Measurements from ENCODE around the gene PDZD7. TPM values are rescaled to one million over a fixed set of nuclear protein-coding genes. Genes with fewer than 3 reads are reported as not detected.

Gene PDZD7
- total and polyA plus RNA-seq, 4 donors, result 0.09 to 1.3 (median 0.55) TPM

GRCh38 chr10:100981178-100981772 is 49.7 kb downstream of the PDZD7 start:
- peaks cover 3 to 38% (median 35%) of the 10 kb centered on the region in 4 donors for H3K36me3 ChIP-seq (ENCODE audit: control insufficient read depth in 4 of 4, insufficient read depth in 4 of 4, low read length in 4 of 4)
- ATAC-seq (ENCODE audit: insufficient read depth, low FRiP score), result no peak

DNA sequence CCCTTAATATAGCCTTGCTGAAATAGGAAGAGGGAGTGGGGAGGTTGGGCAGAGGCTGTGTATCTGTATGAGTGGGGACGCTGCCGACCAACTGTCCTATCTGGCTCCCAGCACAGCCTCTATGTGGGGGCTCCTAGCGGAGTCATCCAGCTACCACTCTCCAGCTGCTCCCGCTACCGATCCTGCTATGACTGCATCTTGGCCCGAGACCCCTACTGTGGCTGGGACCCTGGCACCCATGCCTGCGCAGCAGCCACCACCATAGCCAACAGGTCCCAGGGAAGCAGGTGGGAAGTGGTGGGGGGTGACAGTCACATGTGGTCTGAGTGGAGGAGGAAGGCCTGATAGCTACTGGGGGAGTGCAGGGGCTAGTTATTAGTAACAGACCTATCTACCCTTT is 50.2 kb downstream of the PDZD7 start:
- no peaks in the 10 kb centered on the region for H3K4me1 ChIP-seq (ENCODE audit: control insufficient read depth in 5 of 5, insufficient read depth in 5 of 5, low read length in 5 of 5)
- no peaks in the 10 kb centered on the region for H3K27me3 ChIP-seq (ENCODE audit: control insufficient read depth in 3 of 3, insufficient read depth in 3 of 3, low read length in 2 of 3)
- H3K36me3 ChIP-seq (ENCODE audit: control insufficient read depth in 4 of 4, insufficient read depth in 4 of 4, low read length in 4 of 4), result peaks cover 3 to 35% (median 31%) of the 10 kb centered on the region in 4 donors
- no peak overlapping the region for H3K4me3 ChIP-seq
- H3K9me3 ChIP-seq (ENCODE audit: control insufficient read depth in 4 of 4, insufficient read depth in 3 of 4, low read length in 3 of 4), result no peaks in the 10 kb centered on the region
- TF ChIP-seq, protein P1, sequence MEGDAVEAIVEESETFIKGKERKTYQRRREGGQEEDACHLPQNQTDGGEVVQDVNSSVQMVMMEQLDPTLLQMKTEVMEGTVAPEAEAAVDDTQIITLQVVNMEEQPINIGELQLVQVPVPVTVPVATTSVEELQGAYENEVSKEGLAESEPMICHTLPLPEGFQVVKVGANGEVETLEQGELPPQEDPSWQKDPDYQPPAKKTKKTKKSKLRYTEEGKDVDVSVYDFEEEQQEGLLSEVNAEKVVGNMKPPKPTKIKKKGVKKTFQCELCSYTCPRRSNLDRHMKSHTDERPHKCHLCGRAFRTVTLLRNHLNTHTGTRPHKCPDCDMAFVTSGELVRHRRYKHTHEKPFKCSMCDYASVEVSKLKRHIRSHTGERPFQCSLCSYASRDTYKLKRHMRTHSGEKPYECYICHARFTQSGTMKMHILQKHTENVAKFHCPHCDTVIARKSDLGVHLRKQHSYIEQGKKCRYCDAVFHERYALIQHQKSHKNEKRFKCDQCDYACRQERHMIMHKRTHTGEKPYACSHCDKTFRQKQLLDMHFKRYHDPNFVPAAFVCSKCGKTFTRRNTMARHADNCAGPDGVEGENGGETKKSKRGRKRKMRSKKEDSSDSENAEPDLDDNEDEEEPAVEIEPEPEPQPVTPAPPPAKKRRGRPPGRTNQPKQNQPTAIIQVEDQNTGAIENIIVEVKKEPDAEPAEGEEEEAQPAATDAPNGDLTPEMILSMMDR (IDR thresholded peaks at IDR 0.05; ENCODE audit: control extremely low read depth, extremely low read depth), result no peak
- WGBS, 2 donors, result 94 to 99% methylated on average over 7 of the region's 7 CpGs
- ATAC-seq (ENCODE audit: insufficient read depth, low FRiP score) (no peak), DNase-seq (no peak)
- H3K27ac ChIP-seq (ENCODE audit: low read depth in 1 of 2, low read length in 1 of 2), result no peak overlapping the region
- no peak overlapping the region for H3K9ac ChIP-seq (ENCODE audit: insufficient read depth in 1 of 2, low read length in 2 of 2)

More at GRCh38 chr10:100981178-100981772, 49.7 kb downstream of the PDZD7 start:
- 88 to 94% methylated on average over 5 of the region's 5 CpGs for WGBS, 2 donors
- no peaks in the 10 kb centered on the region for H3K27me3 ChIP-seq (ENCODE audit: control insufficient read depth in 3 of 3, insufficient read depth in 3 of 3, low read length in 2 of 3)
- TF ChIP-seq, protein P1 (IDR thresholded peaks at IDR 0.05; ENCODE audit: control extremely low read depth, extremely low read depth), result no peak
- peaks cover 0 to 4% (median 0%) of the 10 kb centered on the region in 5 donors for H3K4me1 ChIP-seq (ENCODE audit: control insufficient read depth in 5 of 5, insufficient read depth in 5 of 5, low read length in 5 of 5)
- no peak overlapping the region for H3K27ac ChIP-seq (ENCODE audit: low read depth in 1 of 2, low read length in 1 of 2)
- H3K4me3 ChIP-seq, result no peak overlapping the region
- H3K9me3 ChIP-seq (ENCODE audit: control insufficient read depth in 4 of 4, insufficient read depth in 3 of 4, low read length in 3 of 4), result no peaks in the 10 kb centered on the region
- no peak overlapping the region for H3K9ac ChIP-seq (ENCODE audit: insufficient read depth in 1 of 2, low read length in 2 of 2)
- no peak for DNase-seq

DNA sequence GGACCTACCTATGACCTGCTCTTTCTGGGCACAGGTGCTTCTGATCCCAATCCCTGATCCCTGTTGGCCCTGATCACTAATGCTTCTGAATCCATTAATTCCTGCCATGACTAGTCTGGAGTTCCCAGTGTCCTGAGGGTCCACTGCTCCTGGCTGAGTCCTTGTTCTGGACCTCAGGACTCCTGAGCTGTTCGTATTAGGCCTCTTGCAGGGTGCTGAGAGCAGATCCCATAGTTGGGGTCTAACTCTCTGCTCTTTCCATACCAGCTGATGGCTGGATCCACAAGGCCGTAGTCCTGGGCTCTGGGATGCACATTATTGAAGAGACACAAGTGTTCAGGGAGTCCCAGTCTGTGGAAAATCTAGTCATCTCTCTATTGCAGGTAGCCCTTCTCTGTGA is 50.6 kb downstream of the PDZD7 start:
- TF ChIP-seq, protein P1 (IDR thresholded peaks at IDR 0.05; ENCODE audit: control extremely low read depth, extremely low read depth), result no peak
- no peak overlapping the region for H3K4me3 ChIP-seq
- H3K9ac ChIP-seq (ENCODE audit: insufficient read depth in 1 of 2, low read length in 2 of 2), result no peak overlapping the region
- 90% methylated on average over 2 of the region's 2 CpGs for WGBS, 2 donors
- peaks cover 3 to 35% (median 31%) of the 10 kb centered on the region in 4 donors for H3K36me3 ChIP-seq (ENCODE audit: control insufficient read depth in 4 of 4, insufficient read depth in 4 of 4, low read length in 4 of 4)
- no peaks in the 10 kb centered on the region for H3K9me3 ChIP-seq (ENCODE audit: control insufficient read depth in 4 of 4, insufficient read depth in 3 of 4, low read length in 3 of 4)
- no peaks in the 10 kb centered on the region for H3K27me3 ChIP-seq (ENCODE audit: control insufficient read depth in 3 of 3, insufficient read depth in 3 of 3, low read length in 2 of 3)
- ATAC-seq (ENCODE audit: insufficient read depth, low FRiP score), result no peak
- DNase-seq, result no peak
- H3K27ac ChIP-seq (ENCODE audit: low read depth in 1 of 2, low read length in 1 of 2), result no peak overlapping the region
- no peaks in the 10 kb centered on the region for H3K4me1 ChIP-seq (ENCODE audit: control insufficient read depth in 5 of 5, insufficient read depth in 5 of 5, low read length in 5 of 5)

Data from lung (tissue), 12 donors.